HG03139 (cell line): ENCODE results near the gene KCNAB1.
A peak's percentile ranks its signal among the peaks of the same experiment; 100 is the strongest.
"Not testable (repeated sequence)": the region's sequence is repeated elsewhere in the genome, so short reads cannot be mapped to it uniquely, and the experiment has no call there.

Experiments used
- ATAC-seq: cut with Tn5 transposase; IDR thresholded peaks from one replicate; pipeline ENCODE4 v1.9.1; 2021; ENCODE audit not compliant: unreplicated experiment

Gene KCNAB1

GRCh38 chr3:156120528-156121251 lies at the start of gene KCNAB1:
TSS of gene KCNAB1 (plus strand) at chr3:156120578.
- no peak for ATAC-seq

GRCh38 chr3:156071031-156071430 lies 49.3 kb upstream of the KCNAB1 start:
- ATAC-seq: no peak

- not testable (repeated sequence) for ATAC-seq
Observed at GRCh38 chr3:156072950-156073657, 47.3 kb upstream of the KCNAB1 start.

- no peak for ATAC-seq
Observed at GRCh38 chr3:156090126-156090525, 30.3 kb upstream of the KCNAB1 start.

GRCh38 chr3:156093964-156094363 lies 26.4 kb upstream of the KCNAB1 start:
- ATAC-seq: no peak

- ATAC-seq: no peak
Observed at GRCh38 chr3:156094391-156094790, 26.0 kb upstream of the KCNAB1 start.

- not testable (repeated sequence) for ATAC-seq
Observed at GRCh38 chr3:156095652-156096051, 24.7 kb upstream of the KCNAB1 start.

- peak; percentile 60 for ATAC-seq
Observed at GRCh38 chr3:156098437-156099035, 21.8 kb upstream of the KCNAB1 start.

GRCh38 chr3:156099348-156099747 lies 21.0 kb upstream of the KCNAB1 start:
- not testable (repeated sequence) for ATAC-seq

GRCh38 chr3:156099984-156100383 lies 20.4 kb upstream of the KCNAB1 start:
- not testable (repeated sequence) for ATAC-seq

- ATAC-seq: no peak
Observed at GRCh38 chr3:156102267-156102931, 18.0 kb upstream of the KCNAB1 start.

- ATAC-seq: no peak
Observed at GRCh38 chr3:156106721-156107373, 13.5 kb upstream of the KCNAB1 start.

- ATAC-seq: no peak
Observed at GRCh38 chr3:156107504-156107903, 12.9 kb upstream of the KCNAB1 start.

GRCh38 chr3:156108616-156109015 lies 11.8 kb upstream of the KCNAB1 start:
- ATAC-seq: no peak

GRCh38 chr3:156109989-156110388 lies 10.4 kb upstream of the KCNAB1 start:
- no peak for ATAC-seq

- no peak for ATAC-seq
Observed at GRCh38 chr3:156126467-156126866, 6.1 kb downstream of the KCNAB1 start.

GRCh38 chr3:156131241-156131640 lies 10.9 kb downstream of the KCNAB1 start:
- ATAC-seq: no peak

- ATAC-seq: no peak
Observed at GRCh38 chr3:156131799-156132198, 11.4 kb downstream of the KCNAB1 start.

- no peak for ATAC-seq
Observed at GRCh38 chr3:156132313-156132712, 11.9 kb downstream of the KCNAB1 start.

GRCh38 chr3:156133076-156133475 lies 12.7 kb downstream of the KCNAB1 start:
- no peak for ATAC-seq
